H1 (cell line): ENCODE measurements around the gene ILKAP. TPM values are rescaled to one million over a fixed set of nuclear protein-coding genes. Genes with fewer than 3 reads are reported as not detected.

Experiments used
- CBX8 ChIP-seq: fragments of 300-800, 300-1000 bp; sonication (generic); IDR thresholded peaks from 2 replicates; pipeline ENCODE4 v1.7.1; 2016; ENCODE audit warnings: low read depth, low read length, borderline replicate concordance
- CHD7 ChIP-seq: fragments of 300-600 bp; sonication (generic); IDR thresholded peaks from 2 replicates; pipeline ENCODE4 v1.7.1; 2012; ENCODE audit warnings: low read length, moderate library complexity, mild to moderate bottlenecking, inconsistent platforms; ENCODE audit not compliant: insufficient replicate concordance
- GTF2F1 ChIP-seq: IDR thresholded peaks from 2 replicates; pipeline ENCODE4 v1.6.1; 2012; ENCODE audit warnings: low read depth, low read length, improper control_type of control experiment, borderline replicate concordance
- POU5F1 ChIP-seq: IDR thresholded peaks from 2 replicates; pipeline ENCODE4 v1.6.1; 2011; ENCODE audit warnings: low read depth, mild to moderate bottlenecking, low read length, moderate library complexity
- polyA plus RNA-seq, 7 experiments: library from polyadenylated mRNA; depleted of rRNA in 3 of 7; stranded (reverse) in 5 of 7; unstranded in 2 of 7; fragments of >200 nt in 5 of 7; fragments of 200-250 nt in 2 of 7; gene quantifications; 1 replicate in 5 of 7; 2 replicates in 1 of 7; 4 replicates in 1 of 7; pipeline versions ENCODE4 v1.2.1 to v1.2.3, GENCODE V29; 2011 to 2013; ENCODE audit warnings: missing spikeins in 2 of 7, mixed read lengths in 2 of 7
- total RNA-seq: library from RNA; stranded (reverse); fragmentation: NEBNext Ultra II Directional; extraction: Animal tissue kit (Norgen Biotek cat#: 25700); gene quantifications from 2 replicates; pipeline ENCODE4 v1.2.1, GENCODE V29; 2021

Gene ILKAP
- total and polyA plus RNA-seq, 2 of the 8 experiments (the other 6 are each of a cell fraction or from before 2014, with no cell fraction given), result 23.5 to 33.8 TPM

- no peak for TF ChIP-seq CHD7
- TF ChIP-seq GTF2F1, result no peak
- TF ChIP-seq CBX8, result no peak
- no peak for TF ChIP-seq POU5F1
These were observed 52.3 kb downstream of the ILKAP start (continued) for GRCh38 chr2:238151205-238151604.
